Motor neuron (in vitro differentiated cells): ENCODE measurements around the gene DGKH. TPM values are rescaled to one million over a fixed set of nuclear protein-coding genes. Genes with fewer than 3 reads are reported as not detected.
A peak's percentile ranks its signal among the peaks of the same experiment; 100 is the strongest.

ENCODE experiments used
- ATAC-seq, 8 experiments: fragments of 200-7000 bp; cut with Tn5 transposase; replicated peaks in 6 of 8; 2 replicates each; pipeline ENCODE4 v1.8.0; 2021; ENCODE audit warnings: mild to moderate bottlenecking in 8 of 8, moderate library complexity in 8 of 8
- H3K27ac ChIP-seq, 2 donors: fragments of 250-450 bp; sonication (Bioruptor Pico); 2 replicates each; pipeline ENCODE4 v1.9.0; 2021; ENCODE audit warnings: antibody characterized with exemption in 2 of 2, mild to moderate bottlenecking in 2 of 2, moderate library complexity in 1 of 2
- H3K4me1 ChIP-seq, 2 donors: fragments of 250-450 bp; sonication (Bioruptor Pico); replicated peaks in 1 of 2; 2 replicates each; pipeline ENCODE4 v1.6.1; 2021; ENCODE audit warnings: antibody characterized with exemption in 2 of 2, mild to moderate bottlenecking in 2 of 2, moderate library complexity in 1 of 2
- H3K4me3 ChIP-seq, 5 donors: fragments of 250-450 bp; sonication (Bioruptor Pico); 2 replicates each; pipeline ENCODE4 v1.9.0; 2021; ENCODE audit warnings: antibody characterized with exemption in 5 of 5, mild to moderate bottlenecking in 5 of 5, moderate library complexity in 4 of 5
- WGBS, 10 experiments: fragments of 450-650 bp; shearing (Covaris generic); methylation state at CpG; one replicate each; pipeline ENCODE4 v1.0.0; 2022; 5-methylcytosine and 5-hydroxymethylcytosine counted together
- in situ Hi-C, 9 experiments: fragments of 400-800 bp; cut with MboI; loops; one replicate each; pipeline ENCODE4 v1.15.0; 2021; ENCODE audit warnings: low sequenced_read_pairs in 9 of 9, low pct_unique_long_range_greater_than_20kb in 2 of 9; ENCODE audit not compliant: unreplicated experiment in 9 of 9
- total RNA-seq, 8 experiments: library from RNA; unstranded; fragments of 300-600 nt; gene quantifications; 2 replicates each; pipeline versions ENCODE4 v1.2.3 to v1.2.4, GENCODE V29; 2022

The DGKH gene
- total RNA-seq, 8 experiments from 2014 or later, result 4.7 to 14.9 (median 7.4) TPM

- Histone ChIP-seq H3K4me1 (peaks cover 0 to 10% of the 10 kb centered on the region in 2 donors), H3K4me3 (no peak overlapping the region), H3K27ac (no peak overlapping the region)
- ATAC-seq, result no peak
- in situ Hi-C loops, result no loop called here
These were observed 21.2 kb upstream of the DGKH start for GRCh38 chr13:42027286-42027685.

- Histone ChIP-seq H3K4me1 (peaks cover 0 to 10% of the 10 kb centered on the region in 2 donors), H3K27ac (no peak overlapping the region), H3K4me3 (no peak overlapping the region)
- peak in 7 of 8 experiments; percentile 52 to 94 (median 63) for ATAC-seq
- in situ Hi-C loops, result no loop called here
- 8 to 71% (median 50%) methylated on average over 1 to 3 of the region's 3 CpGs; no CpG with 5 or more reads in 3 of the 10 experiments for WGBS, 10 experiments
These were observed 20.2 kb upstream of the DGKH start for GRCh38 chr13:42028113-42028799.

- H3K4me3 ChIP-seq, result no peak overlapping the region
- in situ Hi-C loops, result no loop called here
- H3K27ac ChIP-seq, result no peak overlapping the region
- H3K4me1 ChIP-seq, result no peaks in the 10 kb centered on the region
- ATAC-seq, result no peak
These were observed 12.4 kb upstream of the DGKH start for GRCh38 chr13:42035905-42036521.

GRCh38 chr13:42036711-42037110 is 11.7 kb upstream of the DGKH start:
- ATAC-seq, result no peak
- 83 to 100% (median 97%) methylated on average over 2 to 3 of the region's 3 CpGs; no CpG with 5 or more reads in 1 of the 10 experiments for WGBS, 10 experiments
- in situ Hi-C loops, result no loop called here
- Histone ChIP-seq H3K4me3 (no peak overlapping the region), H3K27ac (no peak overlapping the region), H3K4me1 (no peaks in the 10 kb centered on the region)

GRCh38 chr13:42038661-42039456 is 9.6 kb upstream of the DGKH start:
- no peak for ATAC-seq
- in situ Hi-C loops, result no loop called here
- WGBS, 10 experiments, result 0 to 96% (median 86%) methylated on average over 1 to 16 of the region's 19 CpGs; no CpG with 5 or more reads in 2 of the 10 experiments

GRCh38 chr13:42039457-42039945 is 8.9 kb upstream of the DGKH start:
- Histone ChIP-seq H3K4me3 (peak overlapping the region; percentile 50 to 98 (median 85)), H3K27ac (peak overlapping the region in 1 of 2 donors; percentile 90), H3K4me1 (peaks cover 0 to 6% of the 10 kb centered on the region in 2 donors)
- peak in 4 of 8 experiments; percentile 0 to 3 (median 1) for ATAC-seq
- in situ Hi-C loops, result no loop called here
- 7 to 67% (median 22%) methylated on average over 3 to 14 of the region's 14 CpGs; no CpG with 5 or more reads in 1 of the 10 experiments for WGBS, 10 experiments

More at GRCh38 chr13:42038661-42039456, 9.6 kb upstream of the DGKH start:
- H3K4me3 ChIP-seq, result peak overlapping the region in 3 of 5 donors; percentile 50 to 89 (median 85)
- peaks cover 0 to 6% of the 10 kb centered on the region in 2 donors for H3K4me1 ChIP-seq
- H3K27ac ChIP-seq, result no peak overlapping the region

- in situ Hi-C loops, result no loop called here
- Histone ChIP-seq H3K4me3 (peak overlapping the region; percentile 50 to 98 (median 85)), H3K27ac (peak overlapping the region; percentile 89 to 90), H3K4me1 (peaks cover 0 to 6% of the 10 kb centered on the region in 2 donors)
- ATAC-seq, result peak; percentile 68 to 87 (median 83)
- WGBS, 10 experiments, result 0% methylated on average over 3 to 8 of the region's 91 CpGs; no CpG with 5 or more reads in 3 of the 10 experiments
These were observed 8.3 kb upstream of the DGKH start for GRCh38 chr13:42039946-42040729.

- in situ Hi-C loops, result no loop called here
- ATAC-seq, result peak in 5 of 8 experiments; percentile 22 to 41 (median 27)
- H3K27ac ChIP-seq, result peak overlapping the region; percentile 89 to 90
These were observed 7.8 kb upstream of the DGKH start for GRCh38 chr13:42040730-42041010.

GRCh38 chr13:42041011-42041683 is 7.3 kb upstream of the DGKH start:
- in situ Hi-C loops, result no loop called here
- Histone ChIP-seq H3K4me1 (peaks cover 0 to 6% of the 10 kb centered on the region in 2 donors), H3K4me3 (peak overlapping the region; percentile 50 to 98 (median 85)), H3K27ac (peak overlapping the region in 1 of 2 donors; percentile 89)
- ATAC-seq, result peak; percentile 7 to 30 (median 18)
- WGBS, 10 experiments, result 0% methylated on average over 1 to 11 of the region's 58 CpGs; no CpG with 5 or more reads in 5 of the 10 experiments

More at GRCh38 chr13:42040730-42041010, 7.8 kb upstream of the DGKH start:
- Histone ChIP-seq H3K4me1 (peaks cover 0 to 6% of the 10 kb centered on the region in 2 donors), H3K4me3 (peak overlapping the region; percentile 50 to 98 (median 85))
- WGBS, 10 experiments, result no CpG with 5 or more reads among the region's 49 CpGs

- WGBS, 10 experiments, result 0 to 8% (median 0%) methylated on average over 1 to 16 of the region's 16 CpGs; no CpG with 5 or more reads in 2 of the 10 experiments
- in situ Hi-C loops, result no loop called here
These were observed 6.8 kb upstream of the DGKH start for GRCh38 chr13:42041684-42042035.

GRCh38 chr13:42043676-42044075 is 4.8 kb upstream of the DGKH start:
- Histone ChIP-seq H3K4me3 (no peak overlapping the region), H3K27ac (no peak overlapping the region), H3K4me1 (peaks cover 0 to 6% of the 10 kb centered on the region in 2 donors)
- ATAC-seq, result no peak
- 89 to 100% (median 100%) methylated on average over 1 to 5 of the region's 5 CpGs; no CpG with 5 or more reads in 2 of the 10 experiments for WGBS, 10 experiments
- in situ Hi-C loops, result no loop called here

More at GRCh38 chr13:42041684-42042035, 6.8 kb upstream of the DGKH start:
- Histone ChIP-seq H3K4me3 (peak overlapping the region; percentile 50 to 98 (median 85)), H3K27ac (no peak overlapping the region), H3K4me1 (peaks cover 0 to 6% of the 10 kb centered on the region in 2 donors)
- peak; percentile 18 to 45 (median 29) for ATAC-seq

GRCh38 chr13:42046448-42046847 is 2.0 kb upstream of the DGKH start:
- in situ Hi-C loops, result no loop called here
- peaks cover 0 to 6% of the 10 kb centered on the region in 2 donors for H3K4me1 ChIP-seq
- no peak overlapping the region for H3K4me3 ChIP-seq
- WGBS, 10 experiments, result 54 to 100% (median 84%) methylated on average over 1 to 4 of the region's 4 CpGs
- ATAC-seq, result no peak
- H3K27ac ChIP-seq, result no peak overlapping the region
